Mucosa of stomach (tissue), 1 donor: ENCODE measurements around the gene IL1RAPL1.

Experiments used
- H3K27me3 ChIP-seq: one replicate; pipeline ENCODE4 v1.7.0; 2013; ENCODE audit warnings: mild to moderate bottlenecking, low read length; ENCODE audit not compliant: control insufficient read depth, insufficient read depth
- H3K36me3 ChIP-seq: one replicate; pipeline ENCODE4 v1.7.0; 2013; ENCODE audit warnings: low read length; ENCODE audit not compliant: control insufficient read depth, insufficient read depth
- H3K4me1 ChIP-seq: one replicate; pipeline ENCODE4 v1.7.0; 2013; ENCODE audit warnings: mild to moderate bottlenecking, low read length; ENCODE audit not compliant: control insufficient read depth, insufficient read depth
- H3K4me3 ChIP-seq: one replicate; pipeline ENCODE4 v1.7.0; 2013; ENCODE audit warnings: low read length
- H3K9ac ChIP-seq: one replicate; pipeline ENCODE4 v1.7.0; 2013; ENCODE audit warnings: mild to moderate bottlenecking, low read length, moderate library complexity
- H3K9me3 ChIP-seq: one replicate; pipeline ENCODE4 v1.7.0; 2013; ENCODE audit warnings: mild to moderate bottlenecking, low read length, moderate library complexity; ENCODE audit not compliant: control insufficient read depth
- donor health status: Pancreatic carcinoma.

IL1RAPL1 gene

DNA sequence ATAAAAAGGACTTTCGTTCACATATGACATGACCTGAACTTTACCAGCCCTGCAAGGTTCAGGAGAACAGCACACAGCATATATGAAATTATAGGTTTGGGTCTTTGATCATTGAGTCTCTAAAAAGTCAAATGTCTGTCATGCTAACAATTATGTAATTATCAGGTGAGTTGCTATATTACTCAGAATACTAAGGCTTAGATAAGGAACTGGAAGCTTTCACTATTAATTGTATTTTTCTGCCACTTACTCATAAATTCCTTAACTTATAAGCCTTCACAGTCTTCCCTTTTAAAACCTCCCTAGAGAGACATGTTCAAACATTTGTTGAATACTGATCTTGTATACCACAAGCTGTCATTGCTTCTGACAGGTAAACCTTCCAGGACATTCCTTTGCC is 1335.4 kb downstream of the IL1RAPL1 start:
- Histone ChIP-seq H3K9me3 (no peaks in the 10 kb centered on the region), H3K9ac (no peak overlapping the region), H3K4me3 (no peak overlapping the region), H3K4me1 (no peaks in the 10 kb centered on the region), H3K36me3 (no peaks in the 10 kb centered on the region), H3K27me3 (no peaks in the 10 kb centered on the region)

DNA sequence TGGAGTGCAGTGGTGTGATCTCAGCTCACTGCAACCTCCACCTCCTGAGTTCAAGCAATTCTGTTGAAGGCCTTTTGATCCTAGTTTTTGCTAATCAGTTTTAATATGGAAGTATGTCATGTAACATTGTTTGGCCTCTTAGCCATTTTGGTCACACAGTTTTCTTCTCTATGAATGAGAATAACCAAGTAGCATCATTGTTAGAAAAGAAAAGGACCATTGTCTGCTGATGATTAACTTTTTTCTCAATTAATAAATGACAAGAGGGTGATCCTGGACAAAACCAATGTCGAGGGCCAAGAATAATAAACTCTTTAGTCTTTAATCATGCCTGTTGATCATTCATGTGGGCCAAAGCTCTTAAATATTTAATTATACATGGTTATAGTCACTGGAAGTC is 1338.8 kb downstream of the IL1RAPL1 start:
- Histone ChIP-seq H3K4me1 (no peaks in the 10 kb centered on the region), H3K27me3 (no peaks in the 10 kb centered on the region), H3K36me3 (no peaks in the 10 kb centered on the region), H3K4me3 (no peak overlapping the region), H3K9me3 (no peaks in the 10 kb centered on the region), H3K9ac (no peak overlapping the region)

DNA sequence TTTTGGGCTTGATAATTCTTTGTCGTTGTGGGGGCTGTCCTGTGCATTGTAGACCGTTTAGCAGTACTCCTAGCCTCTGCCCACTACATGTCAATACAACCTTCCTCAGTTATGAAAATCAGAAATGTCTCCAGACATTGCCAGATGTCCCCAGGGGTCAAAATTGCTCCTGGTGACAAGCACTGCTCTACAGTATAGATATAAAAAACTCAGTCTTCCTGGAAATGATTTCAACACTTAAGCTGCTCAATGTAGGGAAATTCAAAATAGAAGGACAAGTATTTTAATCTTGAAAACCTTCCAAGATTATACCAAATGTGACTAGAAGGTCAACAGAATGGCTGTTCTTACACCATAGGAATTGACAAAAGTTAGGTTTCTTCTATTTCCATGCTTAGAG is 1339.4 kb downstream of the IL1RAPL1 start:
- no peak overlapping the region for H3K4me3 ChIP-seq
- no peaks in the 10 kb centered on the region for H3K36me3 ChIP-seq
- H3K9ac ChIP-seq, result no peak overlapping the region
- no peaks in the 10 kb centered on the region for H3K9me3 ChIP-seq
- no peaks in the 10 kb centered on the region for H3K27me3 ChIP-seq
- H3K4me1 ChIP-seq, result no peaks in the 10 kb centered on the region

DNA sequence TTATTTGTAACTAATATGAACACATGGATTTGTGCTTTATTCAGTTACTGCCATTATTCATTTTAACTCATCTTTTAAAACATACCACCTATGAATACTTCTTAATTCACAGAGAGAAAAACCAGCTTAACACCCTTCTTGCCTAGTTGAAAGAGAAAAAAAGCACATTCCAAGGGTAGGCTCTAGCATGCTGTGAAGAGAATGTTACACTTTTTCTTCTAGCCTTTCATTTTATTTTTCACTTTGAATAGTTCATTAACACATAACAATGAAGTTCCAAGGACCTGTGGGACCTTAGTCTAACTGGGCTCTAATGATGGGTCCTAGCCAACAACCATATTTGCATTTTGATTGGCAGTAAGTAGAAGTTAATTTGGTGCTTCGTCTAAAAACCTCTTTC is 1348.2 kb downstream of the IL1RAPL1 start:
- Histone ChIP-seq H3K27me3 (no peaks in the 10 kb centered on the region), H3K9ac (no peak overlapping the region), H3K36me3 (no peaks in the 10 kb centered on the region)

DNA sequence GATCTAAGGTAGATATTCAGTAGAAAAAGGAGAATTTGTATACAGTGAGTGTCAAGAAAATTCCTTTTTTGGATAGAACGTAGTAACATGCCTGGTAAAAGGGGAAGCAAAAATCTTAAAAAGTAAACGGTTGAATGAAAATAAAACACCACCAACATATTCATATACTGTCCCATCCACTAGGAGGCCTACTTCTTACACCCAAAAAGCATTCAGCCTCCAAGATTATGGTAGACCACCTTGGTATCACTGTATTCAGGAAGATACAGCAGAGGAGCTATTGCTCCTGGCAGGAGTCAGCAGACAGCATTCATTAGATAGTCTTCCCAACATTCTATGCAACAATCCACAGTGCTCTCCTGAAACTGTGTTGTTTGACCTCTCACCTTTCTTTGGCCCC is 1353.5 kb downstream of the IL1RAPL1 start:
- Histone ChIP-seq H3K4me3 (no peak overlapping the region), H3K9ac (no peak overlapping the region), H3K27me3 (no peaks in the 10 kb centered on the region), H3K36me3 (no peaks in the 10 kb centered on the region), H3K9me3 (no peaks in the 10 kb centered on the region), H3K4me1 (no peaks in the 10 kb centered on the region)

More for the DNA sequence above, 1348.2 kb downstream of the IL1RAPL1 start:
- H3K4me3 ChIP-seq, result no peak overlapping the region
- no peaks in the 10 kb centered on the region for H3K9me3 ChIP-seq
- H3K4me1 ChIP-seq, result no peaks in the 10 kb centered on the region

DNA sequence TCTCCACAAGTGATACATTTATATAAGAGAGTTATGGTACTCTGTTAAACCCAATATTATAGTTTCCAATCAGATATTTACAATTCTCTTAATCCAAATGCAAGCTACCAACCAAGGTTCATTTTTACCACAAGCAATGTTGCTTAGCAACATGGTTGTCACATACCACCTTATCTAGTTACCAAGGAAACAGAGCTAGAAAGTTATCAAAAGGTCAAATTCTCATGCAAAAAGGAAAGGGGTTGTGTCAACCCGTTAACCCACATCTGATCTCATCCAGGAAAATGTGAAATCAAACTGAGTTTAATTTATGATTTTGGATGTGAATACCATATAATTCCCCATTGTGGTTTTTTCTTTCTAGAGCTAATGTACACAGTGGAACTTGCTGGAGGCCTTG is 1354.0 kb downstream of the IL1RAPL1 start:
- Histone ChIP-seq H3K4me3 (no peak overlapping the region), H3K9me3 (no peaks in the 10 kb centered on the region), H3K4me1 (no peaks in the 10 kb centered on the region), H3K9ac (no peak overlapping the region), H3K36me3 (no peaks in the 10 kb centered on the region), H3K27me3 (no peaks in the 10 kb centered on the region)

DNA sequence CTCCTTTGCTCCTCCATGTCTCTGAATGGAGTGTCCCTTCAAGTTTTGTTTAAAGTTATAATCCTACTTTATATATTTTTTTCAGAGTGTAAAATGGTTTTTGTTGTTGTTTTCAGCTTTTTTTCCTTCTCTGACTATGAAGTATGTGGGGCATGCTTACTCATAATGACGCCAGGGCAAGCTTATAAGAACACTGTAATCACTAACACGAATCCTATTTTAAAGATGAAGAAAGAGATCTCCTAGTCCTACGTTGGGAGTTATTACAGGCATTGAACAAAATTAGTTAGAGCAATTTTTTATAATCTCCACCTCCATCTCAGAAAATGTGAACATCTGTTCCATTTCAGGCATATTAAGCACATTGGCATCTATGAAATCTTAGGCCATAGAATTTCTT is 1360.0 kb downstream of the IL1RAPL1 start:
- H3K27me3 ChIP-seq, result no peaks in the 10 kb centered on the region
- no peaks in the 10 kb centered on the region for H3K9me3 ChIP-seq
- no peak overlapping the region for H3K4me3 ChIP-seq
- no peak overlapping the region for H3K9ac ChIP-seq
- H3K36me3 ChIP-seq, result no peaks in the 10 kb centered on the region
- no peaks in the 10 kb centered on the region for H3K4me1 ChIP-seq

DNA sequence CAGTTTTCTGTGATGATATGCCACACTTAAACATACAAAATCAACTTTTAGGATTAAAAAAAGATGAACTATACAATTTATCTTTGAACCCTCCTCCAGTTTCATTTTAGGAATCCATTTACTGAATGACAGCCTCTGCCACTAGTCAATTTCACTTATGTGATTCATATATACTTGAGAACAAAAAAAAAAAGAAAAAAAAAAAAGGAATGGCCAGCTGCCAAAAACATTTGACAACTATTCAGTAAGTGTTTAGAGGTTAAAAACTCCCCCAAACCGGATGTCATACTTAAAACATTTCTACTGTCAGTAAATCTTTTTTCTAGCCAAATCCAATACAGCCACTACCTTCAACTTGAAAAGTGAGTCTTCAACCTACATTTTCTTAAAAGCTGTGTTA is 1361.4 kb downstream of the IL1RAPL1 start:
- Histone ChIP-seq H3K4me1 (no peaks in the 10 kb centered on the region), H3K9me3 (no peaks in the 10 kb centered on the region), H3K27me3 (no peaks in the 10 kb centered on the region), H3K4me3 (no peak overlapping the region), H3K9ac (no peak overlapping the region), H3K36me3 (no peaks in the 10 kb centered on the region)

DNA sequence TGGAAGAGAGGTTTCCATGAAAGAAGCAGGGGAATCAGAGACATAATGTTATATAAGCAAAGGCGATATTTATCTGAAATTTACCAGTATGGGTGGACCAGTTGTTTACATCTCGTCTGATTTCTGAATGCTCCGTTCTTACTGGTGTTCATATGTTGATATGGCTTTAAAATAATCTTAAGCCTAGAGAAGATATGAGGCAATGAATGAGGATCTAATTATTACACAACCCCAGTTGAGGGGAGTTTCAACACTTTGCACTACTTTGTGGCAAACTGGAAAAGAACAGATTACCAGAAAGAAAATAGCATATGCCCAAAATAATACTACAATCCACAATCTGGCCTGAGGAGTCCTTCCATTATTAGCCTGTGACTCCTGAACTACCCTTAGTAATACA is 1364.8 kb downstream of the IL1RAPL1 start:
- Histone ChIP-seq H3K9ac (no peak overlapping the region), H3K4me1 (no peaks in the 10 kb centered on the region), H3K36me3 (no peaks in the 10 kb centered on the region)

DNA sequence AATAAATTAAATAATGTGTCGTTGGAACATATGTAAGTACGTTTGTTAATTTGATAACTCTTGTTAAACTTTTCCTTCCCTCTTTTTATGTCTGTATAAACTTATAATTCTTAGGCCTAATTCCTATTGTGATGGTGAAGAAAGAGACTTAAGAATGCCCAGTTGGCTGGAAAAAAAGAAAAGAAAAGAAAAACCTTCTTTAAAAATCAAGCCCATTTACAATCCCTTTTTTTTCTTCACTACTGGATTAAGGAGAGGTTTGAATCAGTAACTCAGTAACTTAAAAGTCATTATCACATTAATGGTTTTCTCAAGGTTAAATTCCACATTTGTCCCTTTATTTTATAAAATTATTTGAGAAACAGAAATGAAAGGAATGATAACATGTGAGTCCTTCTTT is 1374.8 kb downstream of the IL1RAPL1 start:
- Histone ChIP-seq H3K9me3 (no peaks in the 10 kb centered on the region), H3K9ac (no peak overlapping the region), H3K27me3 (no peaks in the 10 kb centered on the region), H3K4me1 (no peaks in the 10 kb centered on the region), H3K4me3 (no peak overlapping the region), H3K36me3 (no peaks in the 10 kb centered on the region)

More for the DNA sequence above, 1364.8 kb downstream of the IL1RAPL1 start:
- Histone ChIP-seq H3K27me3 (no peaks in the 10 kb centered on the region), H3K9me3 (no peaks in the 10 kb centered on the region), H3K4me3 (no peak overlapping the region)

DNA sequence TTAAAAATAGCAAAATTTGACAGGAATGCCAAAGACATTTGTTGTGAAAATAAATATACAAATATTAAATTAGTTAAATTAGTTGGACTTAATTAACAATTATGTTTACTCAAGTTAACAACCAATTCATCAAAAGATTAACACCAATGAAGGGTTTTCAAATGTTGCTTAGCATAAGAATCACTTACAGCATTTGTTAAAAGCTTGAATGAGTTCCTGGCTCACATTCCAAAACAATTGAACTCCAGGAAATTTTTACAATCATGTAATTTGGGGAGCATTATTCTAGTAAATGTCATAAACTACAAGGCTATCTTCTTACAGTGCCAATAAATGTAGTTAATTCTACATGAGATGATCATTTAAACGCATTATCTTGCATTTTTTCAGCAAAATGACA is 1378.4 kb downstream of the IL1RAPL1 start:
- Histone ChIP-seq H3K9me3 (no peaks in the 10 kb centered on the region), H3K27me3 (no peaks in the 10 kb centered on the region), H3K4me3 (no peak overlapping the region), H3K4me1 (no peaks in the 10 kb centered on the region), H3K36me3 (no peaks in the 10 kb centered on the region), H3K9ac (no peak overlapping the region)

DNA sequence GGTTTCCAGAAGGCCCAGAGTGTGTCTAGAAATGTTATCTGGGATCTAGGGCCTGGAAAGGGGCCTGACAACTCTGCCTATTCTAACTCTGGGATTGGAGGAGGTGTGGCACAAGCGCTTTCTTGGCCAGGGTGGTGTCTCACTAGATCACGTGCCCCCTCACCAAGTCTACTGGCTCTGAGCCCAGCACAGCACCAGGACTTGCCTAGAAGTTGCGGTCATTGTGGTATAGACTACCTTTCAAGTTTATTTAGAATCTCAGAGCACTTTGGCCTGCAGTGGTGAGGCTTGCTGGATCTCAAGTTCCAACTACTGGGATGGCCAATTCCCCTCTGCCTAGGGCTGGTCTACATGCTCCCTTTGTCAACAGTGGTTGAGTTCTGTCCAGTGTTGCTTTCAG is 1404.8 kb downstream of the IL1RAPL1 start:
- H3K9ac ChIP-seq, result no peak overlapping the region
- no peak overlapping the region for H3K4me3 ChIP-seq
- H3K36me3 ChIP-seq, result no peaks in the 10 kb centered on the region
- H3K4me1 ChIP-seq, result no peaks in the 10 kb centered on the region
- no peaks in the 10 kb centered on the region for H3K27me3 ChIP-seq
- H3K9me3 ChIP-seq, result no peaks in the 10 kb centered on the region

DNA sequence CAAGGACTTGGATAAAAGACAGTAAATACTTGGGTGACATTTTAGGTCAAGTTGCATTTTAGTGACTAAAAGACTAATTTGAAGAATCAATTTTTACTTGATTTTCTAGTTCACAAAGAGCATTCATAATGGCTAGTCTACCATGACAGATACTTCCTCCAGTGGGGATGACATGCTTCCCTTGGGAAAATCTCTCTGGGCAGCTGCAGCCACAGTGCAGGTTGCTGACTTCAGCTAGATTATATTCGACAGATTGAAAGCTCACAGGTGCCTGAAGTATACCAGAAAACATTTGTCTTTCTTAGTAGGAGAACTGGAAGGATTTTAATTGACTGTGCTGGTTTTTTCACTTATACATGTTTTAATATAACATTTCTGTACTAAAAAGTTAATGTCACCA is 1418.6 kb downstream of the IL1RAPL1 start:
- no peaks in the 10 kb centered on the region for H3K4me1 ChIP-seq
- no peaks in the 10 kb centered on the region for H3K9me3 ChIP-seq
- H3K36me3 ChIP-seq, result no peaks in the 10 kb centered on the region
- no peak overlapping the region for H3K4me3 ChIP-seq
- H3K27me3 ChIP-seq, result no peaks in the 10 kb centered on the region
- H3K9ac ChIP-seq, result no peak overlapping the region
